ENCODE results near the gene TPRA1.

Gene TPRA1

GRCh38 chr3:127538569-127538968 lies 52.0 kb downstream of the TPRA1 start:
- Histone ChIP-seq H3K4me1 (ENCODE audit: control extremely low read depth in 1 of 4, control insufficient read depth in 4 of 4, insufficient read depth in 4 of 4, low read length in 3 of 4) (peaks cover 0 to 13% (median 11%) of the 10 kb centered on the region in 4 experiments), H3K9me3 (ENCODE audit: control extremely low read depth in 1 of 5, control insufficient read depth in 4 of 5, insufficient read depth in 2 of 5, low read depth in 1 of 5, low read length in 4 of 5) (no peaks in the 10 kb centered on the region), H3K36me3 (ENCODE audit: control insufficient read depth in 4 of 4, insufficient read depth in 4 of 4, low read length in 3 of 4) (no peaks in the 10 kb centered on the region), H3K27ac (ENCODE audit: insufficient read depth in 1 of 2, low read depth in 1 of 2, low read length in 2 of 2, poor library complexity in 1 of 2, severe bottlenecking in 2 of 2) (no peak overlapping the region), H3K4me3 (ENCODE audit: control insufficient read depth in 1 of 7, extremely low read depth in 1 of 7, insufficient read depth in 4 of 7, low read depth in 2 of 7, low read length in 6 of 7) (no peak overlapping the region), H3K27me3 (replicated peaks in 2 of 5; ENCODE audit: control insufficient read depth in 4 of 5, insufficient read depth in 5 of 5, low read length in 4 of 5) (peaks cover 0 to 4% (median 0%) of the 10 kb centered on the region in 5 experiments)
- DNase-seq = no peak
- 95% methylated on average over 4 of the region's 5 CpGs for WGBS (ENCODE audit: insufficient coverage)
- CTCF ChIA-PET = interaction anchor here (3.8 kb wide), 1 partner anchor 9 kb away, joined by 17 read pairs; no protein-coding TSS in a partner anchor
- POLR2A ChIA-PET = no interaction called here

- no peaks in the 10 kb centered on the region for H3K9me3 ChIP-seq (ENCODE audit: control extremely low read depth in 1 of 5, control insufficient read depth in 4 of 5, insufficient read depth in 2 of 5, low read depth in 1 of 5, low read length in 4 of 5)
- POLR2A ChIA-PET = no interaction called here
- CTCF ChIA-PET = interaction anchor here (3.8 kb wide), 1 partner anchor 10 kb away, joined by 17 read pairs; no protein-coding TSS in a partner anchor
- no peaks in the 10 kb centered on the region for H3K36me3 ChIP-seq (ENCODE audit: control insufficient read depth in 4 of 4, insufficient read depth in 4 of 4, low read length in 3 of 4)
- WGBS (ENCODE audit: insufficient coverage) = 95% methylated on average over 17 of the region's 22 CpGs
- DNase-seq = peak in 1 of 3 donors; percentile 51
- no peak overlapping the region for H3K27ac ChIP-seq (ENCODE audit: insufficient read depth in 1 of 2, low read depth in 1 of 2, low read length in 2 of 2, poor library complexity in 1 of 2, severe bottlenecking in 2 of 2)
- H3K27me3 ChIP-seq (replicated peaks in 2 of 5; ENCODE audit: control insufficient read depth in 4 of 5, insufficient read depth in 5 of 5, low read length in 4 of 5) = peaks cover 0 to 4% (median 0%) of the 10 kb centered on the region in 5 experiments
- peaks cover 0 to 13% (median 11%) of the 10 kb centered on the region in 4 experiments for H3K4me1 ChIP-seq (ENCODE audit: control extremely low read depth in 1 of 4, control insufficient read depth in 4 of 4, insufficient read depth in 4 of 4, low read length in 3 of 4)
- H3K4me3 ChIP-seq (ENCODE audit: control insufficient read depth in 1 of 7, extremely low read depth in 1 of 7, insufficient read depth in 4 of 7, low read depth in 2 of 7, low read length in 6 of 7) = peak overlapping the region in 2 of 7 experiments; percentile 7 to 14
These were observed 53.4 kb downstream of the TPRA1 start for GRCh38 chr3:127536830-127537812.

GRCh38 chr3:127535901-127536829 lies 54.4 kb downstream of the TPRA1 start:
- 66% methylated on average over 17 of the region's 18 CpGs for WGBS (ENCODE audit: insufficient coverage)
- Histone ChIP-seq H3K36me3 (ENCODE audit: control insufficient read depth in 4 of 4, insufficient read depth in 4 of 4, low read length in 3 of 4) (no peaks in the 10 kb centered on the region), H3K27me3 (replicated peaks in 2 of 5; ENCODE audit: control insufficient read depth in 4 of 5, insufficient read depth in 5 of 5, low read length in 4 of 5) (peaks cover 0 to 4% (median 0%) of the 10 kb centered on the region in 5 experiments), H3K9me3 (ENCODE audit: control extremely low read depth in 1 of 5, control insufficient read depth in 4 of 5, insufficient read depth in 2 of 5, low read depth in 1 of 5, low read length in 4 of 5) (no peaks in the 10 kb centered on the region), H3K4me1 (ENCODE audit: control extremely low read depth in 1 of 4, control insufficient read depth in 4 of 4, insufficient read depth in 4 of 4, low read length in 3 of 4) (peaks cover 0 to 13% (median 11%) of the 10 kb centered on the region in 4 experiments), H3K4me3 (ENCODE audit: control insufficient read depth in 1 of 7, extremely low read depth in 1 of 7, insufficient read depth in 4 of 7, low read depth in 2 of 7, low read length in 6 of 7) (peak overlapping the region in 2 of 7 experiments; percentile 7 to 14), H3K27ac (ENCODE audit: insufficient read depth in 1 of 2, low read depth in 1 of 2, low read length in 2 of 2, poor library complexity in 1 of 2, severe bottlenecking in 2 of 2) (no peak overlapping the region)
- ChIA-PET CTCF (interaction anchor here (0.7 to 3.8 kb wide), 2 partner anchors 8 to 11 kb away, joined by 3 to 17 read pairs; no protein-coding TSS in a partner anchor), POLR2A (no interaction called here)
- DNase-seq = peak in 2 of 3 donors; percentile 72 to 84

GRCh38 chr3:127535106-127535785 lies 55.3 kb downstream of the TPRA1 start:
- POLR2A ChIA-PET = no interaction called here
- Histone ChIP-seq H3K36me3 (ENCODE audit: control insufficient read depth in 4 of 4, insufficient read depth in 4 of 4, low read length in 3 of 4) (no peaks in the 10 kb centered on the region), H3K27ac (ENCODE audit: insufficient read depth in 1 of 2, low read depth in 1 of 2, low read length in 2 of 2, poor library complexity in 1 of 2, severe bottlenecking in 2 of 2) (no peak overlapping the region), H3K4me1 (ENCODE audit: control extremely low read depth in 1 of 4, control insufficient read depth in 4 of 4, insufficient read depth in 4 of 4, low read length in 3 of 4) (peaks cover 0 to 13% (median 11%) of the 10 kb centered on the region in 4 experiments), H3K9me3 (ENCODE audit: control extremely low read depth in 1 of 5, control insufficient read depth in 4 of 5, insufficient read depth in 2 of 5, low read depth in 1 of 5, low read length in 4 of 5) (no peaks in the 10 kb centered on the region), H3K4me3 (ENCODE audit: control insufficient read depth in 1 of 7, extremely low read depth in 1 of 7, insufficient read depth in 4 of 7, low read depth in 2 of 7, low read length in 6 of 7) (no peak overlapping the region), H3K27me3 (replicated peaks in 2 of 5; ENCODE audit: control insufficient read depth in 4 of 5, insufficient read depth in 5 of 5, low read length in 4 of 5) (peaks cover 0 to 4% (median 0%) of the 10 kb centered on the region in 5 experiments)
- DNase-seq = no peak
- WGBS (ENCODE audit: insufficient coverage) = 94% methylated on average over 11 of the region's 12 CpGs
- CTCF ChIA-PET = no interaction called here

- peaks cover 0 to 4% (median 0%) of the 10 kb centered on the region in 5 experiments for H3K27me3 ChIP-seq (replicated peaks in 2 of 5; ENCODE audit: control insufficient read depth in 4 of 5, insufficient read depth in 5 of 5, low read length in 4 of 5)
- H3K9me3 ChIP-seq (ENCODE audit: control extremely low read depth in 1 of 5, control insufficient read depth in 4 of 5, insufficient read depth in 2 of 5, low read depth in 1 of 5, low read length in 4 of 5) = no peaks in the 10 kb centered on the region
- POLR2A ChIA-PET = no interaction called here
- 96% methylated on average over 11 of the region's 11 CpGs for WGBS (ENCODE audit: insufficient coverage)
- no peak overlapping the region for H3K27ac ChIP-seq (ENCODE audit: insufficient read depth in 1 of 2, low read depth in 1 of 2, low read length in 2 of 2, poor library complexity in 1 of 2, severe bottlenecking in 2 of 2)
- CTCF ChIA-PET = no interaction called here
- H3K4me1 ChIP-seq (ENCODE audit: control extremely low read depth in 1 of 4, control insufficient read depth in 4 of 4, insufficient read depth in 4 of 4, low read length in 3 of 4) = peaks cover 0 to 13% (median 11%) of the 10 kb centered on the region in 4 experiments
- H3K4me3 ChIP-seq (ENCODE audit: control insufficient read depth in 1 of 7, extremely low read depth in 1 of 7, insufficient read depth in 4 of 7, low read depth in 2 of 7, low read length in 6 of 7) = no peak overlapping the region
- DNase-seq = no peak
- no peaks in the 10 kb centered on the region for H3K36me3 ChIP-seq (ENCODE audit: control insufficient read depth in 4 of 4, insufficient read depth in 4 of 4, low read length in 3 of 4)
These were observed 56.0 kb downstream of the TPRA1 start for GRCh38 chr3:127534564-127534963.

- POLR2A ChIA-PET = no interaction called here
- no peak for DNase-seq
These were observed 56.4 kb downstream of the TPRA1 start for GRCh38 chr3:127534161-127534451.

More at GRCh38 chr3:127534161-127534451, 56.4 kb downstream of the TPRA1 start:
- no peak overlapping the region for H3K27ac ChIP-seq (ENCODE audit: insufficient read depth in 1 of 2, low read depth in 1 of 2, low read length in 2 of 2, poor library complexity in 1 of 2, severe bottlenecking in 2 of 2)
- WGBS (ENCODE audit: insufficient coverage) = 86% methylated on average over 2 of the region's 2 CpGs
- no peak overlapping the region for H3K4me3 ChIP-seq (ENCODE audit: control insufficient read depth in 1 of 7, extremely low read depth in 1 of 7, insufficient read depth in 4 of 7, low read depth in 2 of 7, low read length in 6 of 7)
- peaks cover 0 to 13% (median 11%) of the 10 kb centered on the region in 4 experiments for H3K4me1 ChIP-seq (ENCODE audit: control extremely low read depth in 1 of 4, control insufficient read depth in 4 of 4, insufficient read depth in 4 of 4, low read length in 3 of 4)
- CTCF ChIA-PET = no interaction called here
- H3K36me3 ChIP-seq (ENCODE audit: control insufficient read depth in 4 of 4, insufficient read depth in 4 of 4, low read length in 3 of 4) = no peaks in the 10 kb centered on the region
- H3K27me3 ChIP-seq (replicated peaks in 2 of 5; ENCODE audit: control insufficient read depth in 4 of 5, insufficient read depth in 5 of 5, low read length in 4 of 5) = peaks cover 0 to 4% (median under 1%) of the 10 kb centered on the region in 5 experiments
- no peaks in the 10 kb centered on the region for H3K9me3 ChIP-seq (ENCODE audit: control extremely low read depth in 1 of 5, control insufficient read depth in 4 of 5, insufficient read depth in 2 of 5, low read depth in 1 of 5, low read length in 4 of 5)

Data from common myeloid progenitor, CD34-positive (primary cell).